Measurements from ENCODE around the gene HS2ST1.
"Not testable (repeated sequence)": the region's sequence is repeated elsewhere in the genome, so short reads cannot be mapped to it uniquely, and the experiment has no call there.

The HS2ST1 gene

DNA sequence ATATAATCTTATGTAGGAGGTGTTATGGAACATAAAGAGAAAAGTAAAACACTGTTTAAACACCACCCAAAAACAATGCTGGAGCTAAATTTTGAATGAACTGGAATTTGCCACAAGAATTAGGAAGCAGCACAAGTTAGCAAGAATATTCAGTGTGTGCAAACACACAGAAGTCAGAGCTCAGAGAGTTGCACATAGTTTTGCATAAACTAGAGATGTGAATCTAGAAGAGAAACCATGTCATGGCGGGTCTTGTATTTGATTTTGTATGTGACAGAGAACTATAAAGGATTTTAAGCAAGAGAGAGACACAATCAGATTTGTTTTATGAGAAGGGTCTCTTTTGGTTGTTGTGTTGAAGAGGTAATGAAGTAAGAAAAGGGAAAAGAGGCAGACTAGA lies 38.7 kb upstream of the HS2ST1 start (continued):
- TF ChIP-seq, protein P1, sequence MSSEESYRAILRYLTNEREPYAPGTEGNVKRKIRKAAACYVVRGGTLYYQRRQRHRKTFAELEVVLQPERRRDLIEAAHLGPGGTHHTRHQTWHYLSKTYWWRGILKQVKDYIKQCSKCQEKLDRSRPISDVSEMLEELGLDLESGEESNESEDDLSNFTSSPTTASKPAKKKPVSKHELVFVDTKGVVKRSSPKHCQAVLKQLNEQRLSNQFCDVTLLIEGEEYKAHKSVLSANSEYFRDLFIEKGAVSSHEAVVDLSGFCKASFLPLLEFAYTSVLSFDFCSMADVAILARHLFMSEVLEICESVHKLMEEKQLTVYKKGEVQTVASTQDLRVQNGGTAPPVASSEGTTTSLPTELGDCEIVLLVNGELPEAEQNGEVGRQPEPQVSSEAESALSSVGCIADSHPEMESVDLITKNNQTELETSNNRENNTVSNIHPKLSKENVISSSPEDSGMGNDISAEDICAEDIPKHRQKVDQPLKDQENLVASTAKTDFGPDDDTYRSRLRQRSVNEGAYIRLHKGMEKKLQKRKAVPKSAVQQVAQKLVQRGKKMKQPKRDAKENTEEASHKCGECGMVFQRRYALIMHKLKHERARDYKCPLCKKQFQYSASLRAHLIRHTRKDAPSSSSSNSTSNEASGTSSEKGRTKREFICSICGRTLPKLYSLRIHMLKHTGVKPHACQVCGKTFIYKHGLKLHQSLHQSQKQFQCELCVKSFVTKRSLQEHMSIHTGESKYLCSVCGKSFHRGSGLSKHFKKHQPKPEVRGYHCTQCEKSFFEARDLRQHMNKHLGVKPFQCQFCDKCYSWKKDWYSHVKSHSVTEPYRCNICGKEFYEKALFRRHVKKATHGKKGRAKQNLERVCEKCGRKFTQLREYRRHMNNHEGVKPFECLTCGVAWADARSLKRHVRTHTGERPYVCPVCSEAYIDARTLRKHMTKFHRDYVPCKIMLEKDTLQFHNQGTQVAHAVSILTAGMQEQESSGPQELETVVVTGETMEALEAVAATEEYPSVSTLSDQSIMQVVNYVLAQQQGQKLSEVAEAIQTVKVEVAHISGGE (tag by site-specific recombination; conservative IDR thresholded peaks at IDR 0.05; ENCODE audit: low read depth): no peak
- TF ChIP-seq ZNF776 (tag by site-specific recombination; IDR thresholded peaks at IDR 0.05; ENCODE audit: borderline replicate concordance) (no peak), ZNF239 (tag by site-specific recombination; IDR thresholded peaks at IDR 0.05) (no peak), EGR2 (tag by site-specific recombination; IDR thresholded peaks at IDR 0.05; ENCODE audit: low read depth) (no peak), IKZF3 (tag by site-specific recombination; IDR thresholded peaks at IDR 0.05) (no peak), ZFP69B (tag by site-specific recombination; IDR thresholded peaks at IDR 0.05) (no peak)
- TF ChIP-seq, protein P2, sequence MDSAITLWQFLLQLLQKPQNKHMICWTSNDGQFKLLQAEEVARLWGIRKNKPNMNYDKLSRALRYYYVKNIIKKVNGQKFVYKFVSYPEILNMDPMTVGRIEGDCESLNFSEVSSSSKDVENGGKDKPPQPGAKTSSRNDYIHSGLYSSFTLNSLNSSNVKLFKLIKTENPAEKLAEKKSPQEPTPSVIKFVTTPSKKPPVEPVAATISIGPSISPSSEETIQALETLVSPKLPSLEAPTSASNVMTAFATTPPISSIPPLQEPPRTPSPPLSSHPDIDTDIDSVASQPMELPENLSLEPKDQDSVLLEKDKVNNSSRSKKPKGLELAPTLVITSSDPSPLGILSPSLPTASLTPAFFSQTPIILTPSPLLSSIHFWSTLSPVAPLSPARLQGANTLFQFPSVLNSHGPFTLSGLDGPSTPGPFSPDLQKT (IDR thresholded peaks at IDR 0.05; ENCODE audit: borderline replicate concordance, low read depth, low read length): no peak

DNA sequence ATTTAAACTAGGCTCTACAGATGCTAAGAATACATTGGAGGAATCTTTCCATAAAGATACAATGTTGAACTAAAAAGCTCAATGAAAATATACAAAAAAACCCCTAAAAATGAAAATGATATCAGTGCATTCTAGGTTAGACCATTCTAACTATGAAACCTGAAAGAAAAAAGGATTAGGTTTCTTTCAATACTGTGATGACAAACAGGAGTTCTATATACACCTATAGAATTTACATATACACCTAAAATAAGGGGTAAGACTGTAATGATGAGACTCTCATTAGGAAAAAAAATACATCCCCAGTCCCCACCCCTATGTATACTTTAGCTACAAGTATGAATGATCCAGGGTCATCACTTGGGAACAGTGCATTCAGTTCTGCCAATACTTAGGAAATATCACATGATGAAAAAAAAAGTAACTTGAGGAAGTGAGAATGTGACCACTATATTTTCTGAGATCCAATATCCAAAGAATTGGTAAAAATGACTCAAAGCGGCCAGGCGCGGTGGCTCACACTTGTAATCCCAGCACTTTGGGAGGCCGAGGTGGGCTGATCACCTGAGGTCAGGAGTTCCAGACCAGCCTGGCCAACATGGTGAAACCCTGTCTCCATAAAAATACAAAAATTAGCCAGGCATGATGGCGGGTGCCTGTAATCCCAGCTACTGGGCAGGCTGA lies 26.8 kb upstream of the HS2ST1 start:
- TF ChIP-seq ZFP37 (tag by site-specific recombination; IDR thresholded peaks at IDR 0.05) (no peak), SP3 (tag by site-specific recombination; IDR thresholded peaks at IDR 0.05) (no peak), ZNF214 (tag by site-specific recombination; IDR thresholded peaks at IDR 0.05; ENCODE audit: borderline replicate concordance) (no peak), TRIM28 (IDR thresholded peaks at IDR 0.05; ENCODE audit: borderline replicate concordance, low read length) (no peak), ZNF354C (tag by site-specific recombination; IDR thresholded peaks at IDR 0.05; ENCODE audit: borderline replicate concordance, low read depth) (no peak), ZNF473 (tag by site-specific recombination; IDR thresholded peaks at IDR 0.05) (no peak), ZNF211 (tag by site-specific recombination; IDR thresholded peaks at IDR 0.05; ENCODE audit: low read depth) (no peak), KLF8 (tag by site-specific recombination; IDR thresholded peaks at IDR 0.05) (no peak), ZNF24 (tag by site-specific recombination; IDR thresholded peaks at IDR 0.05) (no peak), ZIC2 (tag by site-specific recombination; IDR thresholded peaks at IDR 0.05) (no peak)
- TF ChIP-seq, protein P3, sequence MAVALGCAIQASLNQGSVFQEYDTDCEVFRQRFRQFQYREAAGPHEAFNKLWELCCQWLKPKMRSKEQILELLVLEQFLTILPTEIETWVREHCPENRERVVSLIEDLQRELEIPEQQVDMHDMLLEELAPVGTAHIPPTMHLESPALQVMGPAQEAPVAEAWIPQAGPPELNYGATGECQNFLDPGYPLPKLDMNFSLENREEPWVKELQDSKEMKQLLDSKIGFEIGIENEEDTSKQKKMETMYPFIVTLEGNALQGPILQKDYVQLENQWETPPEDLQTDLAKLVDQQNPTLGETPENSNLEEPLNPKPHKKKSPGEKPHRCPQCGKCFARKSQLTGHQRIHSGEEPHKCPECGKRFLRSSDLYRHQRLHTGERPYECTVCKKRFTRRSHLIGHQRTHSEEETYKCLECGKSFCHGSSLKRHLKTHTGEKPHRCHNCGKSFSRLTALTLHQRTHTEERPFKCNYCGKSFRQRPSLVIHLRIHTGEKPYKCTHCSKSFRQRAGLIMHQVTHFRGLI (tag by site-specific recombination; IDR thresholded peaks at IDR 0.05): no peak
- Histone ChIP-seq H3K36me3 (ENCODE audit: control insufficient read depth in 2 of 2, insufficient read depth in 1 of 2, low read length in 2 of 2) (peaks cover 0 to 13% of the 10 kb centered on the region in 2 experiments), H3K4me1 (ENCODE audit: control insufficient read depth, insufficient read depth, low read length) (no peaks in the 10 kb centered on the region), H3K4me3 (ENCODE audit: low read depth, low read length) (no peak overlapping the region), H3K27ac (ENCODE audit: extremely low read depth, low read depth, low read length) (no peak overlapping the region), H3K9me3 (ENCODE audit: control insufficient read depth, insufficient read depth, low read depth, low read length) (no peaks in the 10 kb centered on the region)
- POLR2A ChIA-PET: no interaction called here
- CTCF ChIA-PET: interaction anchor here (0.6 kb wide), 1 partner anchor 18 kb away, joined by 3 read pairs; no protein-coding TSS in a partner anchor

DNA sequence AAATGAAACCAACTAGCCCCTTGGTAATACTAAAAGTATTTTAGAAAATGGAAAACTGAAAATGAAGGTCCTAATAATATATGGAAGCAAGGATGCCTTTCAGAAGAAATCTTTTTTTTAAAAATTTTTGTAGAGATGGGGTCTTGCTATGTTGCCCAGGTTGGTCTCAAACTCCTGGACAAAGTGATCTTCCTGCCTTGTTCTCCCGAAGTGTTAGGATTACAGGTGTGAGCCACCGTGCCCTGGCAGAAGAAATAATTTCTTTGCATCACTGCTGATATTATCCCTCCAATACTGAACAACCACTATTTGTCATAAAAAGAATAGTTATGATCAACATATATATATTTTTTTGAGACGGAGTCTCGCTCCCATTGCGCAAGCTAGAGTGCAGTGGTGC lies 26.1 kb upstream of the HS2ST1 start:
- no peak overlapping the region for H3K27ac ChIP-seq (ENCODE audit: extremely low read depth, low read depth, low read length)
- H3K36me3 ChIP-seq (ENCODE audit: control insufficient read depth in 2 of 2, insufficient read depth in 1 of 2, low read length in 2 of 2): peaks cover 3 to 13% of the 10 kb centered on the region in 2 experiments
- peak; percentile 80 for TF ChIP-seq ZNF121 (tag by site-specific recombination; IDR thresholded peaks at IDR 0.05)
- TF ChIP-seq ZNF335 (tag by site-specific recombination; conservative IDR thresholded peaks at IDR 0.05): no peak
- ChIA-PET CTCF (no interaction called here), POLR2A (interaction anchor here (1.0 kb wide), 1 partner anchor 27 kb away, joined by 3 read pairs; no protein-coding TSS in a partner anchor)
- H3K9me3 ChIP-seq (ENCODE audit: control insufficient read depth, insufficient read depth, low read depth, low read length): no peaks in the 10 kb centered on the region
- H3K4me1 ChIP-seq (ENCODE audit: control insufficient read depth, insufficient read depth, low read length): no peaks in the 10 kb centered on the region
- no peak overlapping the region for H3K4me3 ChIP-seq (ENCODE audit: low read depth, low read length)

DNA sequence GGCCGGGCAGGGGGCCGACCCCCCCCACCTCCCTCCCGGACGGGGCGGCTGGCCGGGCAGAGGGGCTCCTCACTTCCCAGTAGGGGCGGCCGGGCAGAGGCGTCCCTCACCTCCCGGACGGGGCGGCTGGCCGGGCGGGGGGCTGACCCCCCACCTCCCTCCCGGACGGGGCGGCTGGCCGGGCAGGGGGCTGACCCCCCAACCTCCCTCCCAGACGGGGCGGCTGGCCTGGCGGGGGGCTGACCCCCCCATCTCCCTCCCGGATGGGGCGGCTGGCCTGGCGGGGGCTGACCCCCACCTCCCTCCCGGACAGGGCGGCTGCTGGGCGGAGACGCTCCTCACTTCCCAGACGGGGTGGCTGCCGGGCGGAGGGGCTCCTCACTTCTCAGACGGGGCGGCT lies 15.0 kb upstream of the HS2ST1 start:
- H3K27ac ChIP-seq (ENCODE audit: extremely low read depth, low read depth, low read length); POLR2A ChIA-PET; H3K9me3 ChIP-seq (ENCODE audit: control insufficient read depth, insufficient read depth, low read depth, low read length); CTCF ChIA-PET; H3K4me1 ChIP-seq (ENCODE audit: control insufficient read depth, insufficient read depth, low read length); H3K4me3 ChIP-seq (ENCODE audit: low read depth, low read length): not testable (repeated sequence)
- H3K36me3 ChIP-seq (ENCODE audit: control insufficient read depth in 2 of 2, insufficient read depth in 1 of 2, low read length in 2 of 2): peaks cover 14 to 32% of the 10 kb centered on the region in 2 experiments; a peak in 2 of 3 replicates
